Peyer's patch (tissue), 4 donors: Measurements from ENCODE around the gene TSSK2.

ENCODE experiments used
- CTCF ChIP-seq, 6 experiments: fragments of 450-650 bp in 4 of 6; fragments of 200-600 bp in 2 of 6; sonication (generic) in 1 of 6; IDR thresholded peaks; one replicate each; pipeline ENCODE4 v1.5.1; 2017 to 2019; ENCODE audit warnings: antibody characterized with exemption in 6 of 6, mild to moderate bottlenecking in 3 of 6, moderate library complexity in 1 of 6
- POLR2A ChIP-seq, 2 donors: fragments of 450-650 bp; IDR thresholded peaks; one replicate each; pipeline ENCODE4 v1.5.1; 2017; ENCODE audit warnings: antibody characterized with exemption in 2 of 2, mild to moderate bottlenecking in 2 of 2, moderate library complexity in 2 of 2

- TF ChIP-seq POLR2A (IDR thresholded peaks at IDR 0.05) = no peak
- no peak for TF ChIP-seq CTCF (IDR thresholded peaks at IDR 0.05)
Observed at GRCh38 chr22:19081351-19081750, 49.8 kb upstream of the TSSK2 start.
